LNCaP clone FGC (cell line): ENCODE data around the gene TMEM170A.

ENCODE experiments used
- DNase-seq: peaks from one replicate; pipeline ENCODE4 v3.0.0-alpha.2; 2011; ENCODE audit warnings: low read depth
- H3K4me3 ChIP-seq: 2 replicates; pipeline ENCODE4 v1.5.1; 2011; ENCODE audit warnings: mild to moderate bottlenecking, low read depth, low read length, control low read depth
- CTCF ChIP-seq: IDR thresholded peaks from 2 replicates; pipeline ENCODE4 v1.5.1; 2012; ENCODE audit warnings: mild to moderate bottlenecking; ENCODE audit not compliant: control insufficient read depth, insufficient read depth; ENCODE audit errors: extremely low read depth

Gene TMEM170A

GRCh38 chr16:75497558-75497957 lies 33.1 kb upstream of the TMEM170A start:
- TF ChIP-seq CTCF: no peak
- DNase-seq: no peak
- no peak overlapping the region for H3K4me3 ChIP-seq

- DNase-seq: no peak
- H3K4me3 ChIP-seq: no peak within 1 kb of the TSS
- no peak for TF ChIP-seq CTCF
Observed at GRCh38 chr16:75495076-75495674, 30.7 kb upstream of the TMEM170A start, which contains the start of gene CHST6. CHST6 (minus strand) TSS chr16:75495441; CDS start chr16:75479828, 15,613 bp downstream.

GRCh38 chr16:75494661-75495075 lies 30.2 kb upstream of the TMEM170A start:
- TF ChIP-seq CTCF: no peak
- DNase-seq: no peak
- no peak overlapping the region for H3K4me3 ChIP-seq

GRCh38 chr16:75494184-75494583 lies 29.7 kb upstream of the TMEM170A start:
- no peak overlapping the region for H3K4me3 ChIP-seq
- no peak for DNase-seq
- no peak for TF ChIP-seq CTCF

GRCh38 chr16:75491876-75492275 lies 27.4 kb upstream of the TMEM170A start:
- peak; percentile 49 for TF ChIP-seq CTCF
- H3K4me3 ChIP-seq: no peak overlapping the region

GRCh38 chr16:75488322-75488721 lies 23.8 kb upstream of the TMEM170A start:
- no peak overlapping the region for H3K4me3 ChIP-seq
- no peak for DNase-seq
- TF ChIP-seq CTCF: no peak

More at GRCh38 chr16:75491876-75492275, 27.4 kb upstream of the TMEM170A start:
- peak; percentile 79 for DNase-seq

- DNase-seq: no peak
- TF ChIP-seq CTCF: no peak
- H3K4me3 ChIP-seq: no peak overlapping the region
Observed at GRCh38 chr16:75486676-75487313, 22.3 kb upstream of the TMEM170A start.
